Dermis blood vessel endothelial cell (primary cell): Measurements from ENCODE around the gene LGALS4. TPM values are rescaled to one million over a fixed set of nuclear protein-coding genes. Genes with fewer than 3 reads are reported as not detected.
"Not testable (repeated sequence)": the region's sequence is repeated elsewhere in the genome, so short reads cannot be mapped to it uniquely, and the experiment has no call there.

Experiments
- DNase-seq: peaks from one replicate; pipeline ENCODE4 v3.0.0; 2010
- total RNA-seq: library from RNA; depleted of rRNA; stranded (reverse); fragments of >200 nt; gene quantifications from 2 replicates; pipeline ENCODE4 v1.2.3, GENCODE V29; 2014

The LGALS4 gene
- total RNA-seq, 1 donor from 2014 or later = not detected

DNA sequence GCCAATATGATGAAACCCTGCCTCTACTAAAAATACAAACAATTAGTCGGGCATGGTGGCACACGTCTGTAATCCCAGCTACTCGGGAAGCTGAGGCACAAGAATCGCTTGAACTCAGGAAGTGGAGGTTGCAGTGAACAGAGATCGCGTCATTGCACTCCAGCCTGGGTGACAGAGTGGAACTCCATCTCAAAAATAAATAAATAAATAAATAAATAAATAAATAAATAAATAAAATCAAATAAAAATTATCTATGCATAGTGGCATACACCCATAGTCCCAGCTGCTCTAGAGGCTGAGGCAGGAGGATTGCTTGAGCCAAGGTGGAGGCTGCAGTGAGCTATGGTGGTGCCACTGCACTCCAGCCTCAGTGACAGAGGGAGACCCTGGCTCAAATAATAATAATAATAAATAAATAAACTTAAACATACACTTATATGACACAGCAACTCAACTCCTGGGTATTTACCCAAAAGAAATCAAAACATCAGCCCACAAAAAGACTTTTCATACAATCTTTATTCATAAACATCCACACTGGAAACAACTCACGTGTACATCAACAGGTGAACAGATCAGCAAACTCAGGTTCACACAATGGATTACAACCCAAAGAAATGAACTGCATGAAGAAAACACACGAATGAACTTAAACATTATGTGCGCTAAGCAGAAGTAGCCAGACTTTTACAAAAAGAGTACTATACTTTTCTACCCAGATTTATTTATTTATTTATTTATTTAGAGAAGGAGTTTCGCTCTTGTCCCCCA, 46.3 kb downstream of the LGALS4 start:
- no peak for DNase-seq

DNA sequence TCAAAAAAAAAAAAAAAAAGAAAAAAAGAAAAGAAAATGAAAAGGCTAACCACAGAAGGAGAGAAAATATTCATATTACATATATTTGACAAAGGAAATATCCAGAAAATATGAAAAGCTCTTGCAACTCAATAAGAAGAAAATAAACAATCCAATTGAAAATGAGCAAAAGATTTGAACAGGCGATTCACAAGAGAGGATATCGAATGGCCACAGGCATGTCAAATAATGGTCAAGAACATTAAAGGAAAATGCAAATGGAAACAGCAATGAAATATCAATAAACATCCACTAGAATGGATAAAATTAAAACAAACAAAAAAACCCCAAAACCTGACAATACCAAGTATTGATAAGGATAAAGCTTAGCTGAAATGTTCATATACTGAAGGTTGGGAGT, 47.5 kb downstream of the LGALS4 start:
- no peak for DNase-seq

DNA sequence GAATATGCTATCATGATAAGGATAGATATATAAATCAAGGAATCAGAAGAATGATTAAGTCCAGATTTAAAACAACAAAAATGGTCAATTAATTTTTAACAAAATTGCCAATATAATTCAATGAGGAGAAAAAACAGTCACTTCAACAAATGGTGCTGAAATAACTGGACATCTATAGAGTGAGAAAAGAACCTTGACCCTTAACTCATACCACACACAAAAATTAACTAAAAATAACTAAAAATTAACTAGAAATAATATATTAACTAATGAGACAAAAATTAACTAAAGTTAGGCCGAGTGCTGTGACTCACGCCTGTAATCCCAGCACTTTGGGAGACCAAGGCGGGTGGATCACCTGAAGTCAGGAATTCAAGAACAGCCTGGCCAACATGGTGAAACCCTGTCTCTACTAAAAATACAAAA, 48.9 kb downstream of the LGALS4 start:
- DNase-seq = no peak

DNA sequence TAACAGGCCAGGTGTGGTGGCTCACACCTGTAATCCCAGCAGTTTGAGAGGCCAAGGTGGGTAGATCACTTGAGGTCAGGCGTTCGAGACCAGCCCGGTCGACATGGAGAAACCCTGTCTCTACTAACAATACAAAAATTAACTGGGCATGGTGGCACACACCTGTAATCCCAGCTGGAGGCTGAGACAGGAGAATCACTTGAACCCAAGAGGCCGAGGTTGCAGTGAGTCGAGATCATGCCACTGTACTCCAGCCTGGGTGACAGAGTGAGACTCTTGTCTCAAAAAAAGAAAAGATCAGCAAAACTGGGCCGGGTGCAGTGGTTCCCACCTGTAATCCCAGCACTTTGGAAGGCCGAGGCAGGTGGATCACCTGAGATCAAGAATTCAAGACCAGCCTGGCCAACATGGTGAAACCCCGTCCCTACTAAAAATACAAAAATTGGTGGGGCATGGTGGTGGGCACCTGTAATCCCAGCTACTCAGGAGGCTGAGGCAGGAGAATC, 50.8 kb downstream of the LGALS4 start:
- DNase-seq = not testable (repeated sequence)

DNA sequence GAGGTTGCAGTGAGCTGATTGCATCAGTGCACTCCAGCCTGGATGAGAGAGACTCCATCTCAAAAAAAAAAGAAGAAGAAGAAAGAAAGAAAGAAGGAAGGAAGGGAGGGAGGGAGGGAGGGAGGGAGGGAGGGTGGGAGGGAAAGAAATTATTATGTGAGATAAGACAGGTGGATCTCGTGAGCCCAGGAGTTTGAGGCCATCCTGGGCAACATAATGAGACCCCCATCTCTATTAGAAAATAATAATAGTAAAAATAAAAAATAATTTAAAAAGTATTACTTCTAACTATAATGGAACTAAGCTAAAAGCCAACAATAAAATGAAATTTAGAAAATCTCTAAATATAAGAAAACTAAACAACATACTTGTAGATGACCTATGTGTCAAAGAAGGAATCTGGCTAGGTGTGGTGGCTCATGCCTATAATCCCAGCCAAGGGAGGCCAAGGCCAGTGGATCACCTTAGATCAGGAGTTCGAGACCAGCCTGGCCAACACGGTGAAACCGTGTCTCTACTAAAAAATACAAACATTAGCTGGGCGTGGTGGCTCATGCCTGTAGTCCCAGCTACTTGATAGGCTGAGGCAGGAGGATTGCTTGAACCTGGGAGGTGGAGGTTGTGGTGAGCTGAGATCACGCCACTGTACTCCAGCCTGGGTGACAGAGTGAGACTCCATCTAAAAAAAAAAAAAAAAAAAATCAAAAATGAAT, 51.8 kb downstream of the LGALS4 start:
- DNase-seq = not testable (repeated sequence)

DNA sequence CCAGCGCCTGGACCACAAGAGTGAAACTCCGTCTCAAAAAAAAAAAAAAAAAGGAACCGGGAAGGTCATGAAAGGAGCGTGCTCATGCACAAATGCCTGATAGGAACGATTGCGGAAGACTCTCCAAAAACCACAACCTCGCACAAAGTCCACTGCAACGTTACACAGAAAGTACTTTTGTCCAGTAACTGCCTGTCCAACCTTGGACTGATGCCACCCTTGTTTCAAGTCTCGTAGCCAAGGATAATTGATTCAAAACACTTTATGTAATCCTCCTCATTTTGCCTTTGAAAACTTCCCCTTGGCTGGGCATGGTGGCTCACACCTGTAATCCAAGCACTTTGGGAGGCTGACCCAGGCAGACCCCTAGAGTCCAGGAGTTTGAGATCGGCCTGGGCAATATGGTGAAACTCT, 53.1 kb downstream of the LGALS4 start:
- DNase-seq = no peak

DNA sequence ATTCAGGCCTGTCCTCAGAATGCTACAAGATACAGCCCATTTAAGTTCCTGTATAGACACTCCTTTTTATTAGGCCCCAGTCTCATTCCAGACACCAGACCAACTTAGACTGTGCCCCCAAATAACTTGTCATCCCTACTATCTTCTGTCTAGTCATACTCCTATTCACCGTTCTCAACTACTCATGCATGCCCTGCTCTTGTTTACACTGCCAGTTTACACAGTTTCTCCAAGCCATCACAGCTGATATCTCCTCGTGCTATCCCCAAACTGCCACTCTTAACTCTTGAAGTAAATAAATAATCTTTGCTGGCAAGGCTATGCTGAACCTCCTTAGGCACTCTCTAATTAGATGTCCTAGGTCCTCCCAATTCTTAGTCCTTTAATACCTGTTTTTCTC, 58.5 kb downstream of the LGALS4 start:
- not testable (repeated sequence) for DNase-seq

DNA sequence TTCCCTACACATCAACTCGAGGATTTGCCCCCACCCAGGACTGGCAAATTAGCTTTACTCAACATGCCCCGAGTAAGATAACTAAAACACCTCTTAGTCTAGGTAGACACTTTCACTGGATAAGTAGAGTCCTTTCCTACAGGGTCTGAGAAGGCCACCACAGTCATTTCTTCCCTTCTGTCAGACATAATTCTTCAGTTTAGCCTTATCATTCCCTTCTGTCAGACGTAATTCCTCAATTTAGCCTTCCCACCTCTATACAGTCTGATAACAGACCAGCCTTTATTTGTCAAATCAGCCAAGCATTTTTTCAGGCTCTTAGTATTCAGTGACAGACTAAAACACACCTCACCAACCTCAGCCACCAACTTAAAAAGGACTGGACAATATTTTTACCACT, 59.0 kb downstream of the LGALS4 start:
- not testable (repeated sequence) for DNase-seq

Other genes with a start within 250 kb of the LGALS4 start
- 0.09 TPM in 1 of 2 replicates, not detected in the other for gene MAP4K1, start 195.0 kb downstream of the LGALS4 start, total RNA-seq
- 350 and 735 TPM in 2 replicates for gene EIF3K, start 193.8 kb downstream of the LGALS4 start, total RNA-seq
- 315 and 728 TPM in 2 replicates for gene ACTN4, start 165.3 kb downstream of the LGALS4 start, total RNA-seq
- gene CAPN12, start 68.5 kb downstream of the LGALS4 start, total RNA-seq = 0.05 TPM in 1 of 2 replicates, not detected in the other
- not detected in 2 replicates for gene LGALS7, start 39.4 kb downstream of the LGALS4 start, total RNA-seq
- gene LGALS7B, start 23.7 kb downstream of the LGALS4 start, total RNA-seq = 1.4 TPM in 1 of 2 replicates, not detected in the other
- gene ECH1, start 18.8 kb upstream of the LGALS4 start, total RNA-seq = 27.6 and 32.0 TPM in 2 replicates
- gene HNRNPL, start 37.0 kb upstream of the LGALS4 start, total RNA-seq = 293 and 327 TPM in 2 replicates
- 8.3 and 17.5 TPM in 2 replicates for gene RINL, start 65.3 kb upstream of the LGALS4 start, total RNA-seq
- gene SIRT2, start 86.7 kb upstream of the LGALS4 start, total RNA-seq = 118 and 122 TPM in 2 replicates
- gene NFKBIB, start 87.0 kb upstream of the LGALS4 start, total RNA-seq = 10.9 and 21.0 TPM in 2 replicates
- gene CCER2, start 99.2 kb upstream of the LGALS4 start, total RNA-seq = not detected in 2 replicates
- gene SARS2, start 117.8 kb upstream of the LGALS4 start, total RNA-seq = 16.7 and 22.2 TPM in 2 replicates
- gene MRPS12, start 118.0 kb upstream of the LGALS4 start, total RNA-seq = 47.5 and 52.8 TPM in 2 replicates
- 15.6 and 17.9 TPM in 2 replicates for gene FBXO17, start 162.8 kb upstream of the LGALS4 start, total RNA-seq
- 0.98 and 1.5 TPM in 2 replicates for gene FBXO27, start 219.6 kb upstream of the LGALS4 start, total RNA-seq